Thoracic aorta (tissue), 2 donors: ENCODE measurements around the gene GPR17. TPM values are rescaled to one million over a fixed set of nuclear protein-coding genes. Genes with fewer than 3 reads are reported as not detected.

ENCODE experiments used
- ATAC-seq: fragments of 150-250 bp; one replicate; pipeline ENCODE4 v1.8.0; 2017; ENCODE audit warnings: low read depth; ENCODE audit not compliant: insufficient number of reproducible peaks, low FRiP score
- DNase-seq: peaks from one replicate; pipeline ENCODE4 v3.0.0-alpha.2; 2020; ENCODE audit warnings: low spot score
- H3K27ac ChIP-seq, 2 donors: fragments of 200-600 bp; sonication (generic); 1 replicate in 1 of 2; 2 replicates in 1 of 2; pipeline ENCODE4 v1.5.1; 2016; ENCODE audit warnings: mild to moderate bottlenecking in 2 of 2, moderate library complexity in 2 of 2
- H3K27me3 ChIP-seq: fragments of 200-600 bp; sonication (generic); replicated peaks from 2 replicates; pipeline ENCODE4 v1.6.0; 2016; ENCODE audit warnings: mild to moderate bottlenecking; ENCODE audit not compliant: insufficient read depth
- H3K36me3 ChIP-seq: fragments of 200-600 bp; sonication (generic); one replicate; pipeline ENCODE4 v1.5.1; 2016
- H3K4me1 ChIP-seq, 2 donors: fragments of 200-600 bp; sonication (generic); 1 replicate in 1 of 2; 2 replicates in 1 of 2; pipeline versions ENCODE4 v1.5.1 to v1.6.0; 2016; ENCODE audit warnings: low read depth in 2 of 2, mild to moderate bottlenecking in 1 of 2; ENCODE audit not compliant: control insufficient read depth in 1 of 2
- H3K4me3 ChIP-seq: fragments of 200-600 bp; sonication (generic); 2 replicates; pipeline ENCODE4 v1.5.1; 2016; ENCODE audit warnings: mild to moderate bottlenecking
- H3K9me3 ChIP-seq: fragments of 200-600 bp; sonication (generic); 2 replicates; pipeline ENCODE4 v1.5.1; 2016
- total RNA-seq, 2 donors: library from RNA; depleted of rRNA; stranded (reverse); fragments of >200 nt; gene quantifications; one replicate each; pipeline versions ENCODE4 v1.1.0 to v1.2.3, GENCODE V29; 2016
- TF ChIP-seq, protein P1 (sequence below): fragments of 200-600 bp; sonication (generic); IDR thresholded peaks from one replicate; pipeline ENCODE4 v1.5.1; 2019; ENCODE audit warnings: antibody characterized with exemption

Gene GPR17
- total RNA-seq, 2 donors from 2014 or later, result not detected

DNA sequence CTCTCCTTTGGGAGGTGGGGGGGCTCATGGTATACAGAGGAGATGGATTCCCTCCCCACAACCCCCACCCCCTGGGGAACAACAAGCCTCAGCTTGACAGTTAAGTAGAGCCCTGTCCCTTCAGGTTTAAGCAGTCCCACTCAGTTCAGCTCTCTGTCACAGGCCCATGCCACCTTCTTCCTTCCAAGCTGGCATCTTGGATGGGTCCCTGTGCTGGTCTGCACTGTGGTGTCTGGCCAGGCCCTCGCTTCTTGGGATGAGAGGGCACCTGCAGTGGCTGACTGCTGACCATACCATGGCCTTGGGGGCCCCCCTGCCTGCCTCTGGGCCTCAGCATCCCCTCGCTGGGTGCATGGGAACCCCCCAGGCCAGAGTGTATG lies 20.4 kb upstream of the GPR17 start:
- Histone ChIP-seq H3K36me3 (no peaks in the 10 kb centered on the region), H3K27me3 (no peaks in the 10 kb centered on the region), H3K9me3 (no peaks in the 10 kb centered on the region), H3K4me1 (no peaks in the 10 kb centered on the region), H3K4me3 (no peak overlapping the region), H3K27ac (no peak overlapping the region)
- no peak for ATAC-seq
- no peak for DNase-seq
- TF ChIP-seq, protein P1, sequence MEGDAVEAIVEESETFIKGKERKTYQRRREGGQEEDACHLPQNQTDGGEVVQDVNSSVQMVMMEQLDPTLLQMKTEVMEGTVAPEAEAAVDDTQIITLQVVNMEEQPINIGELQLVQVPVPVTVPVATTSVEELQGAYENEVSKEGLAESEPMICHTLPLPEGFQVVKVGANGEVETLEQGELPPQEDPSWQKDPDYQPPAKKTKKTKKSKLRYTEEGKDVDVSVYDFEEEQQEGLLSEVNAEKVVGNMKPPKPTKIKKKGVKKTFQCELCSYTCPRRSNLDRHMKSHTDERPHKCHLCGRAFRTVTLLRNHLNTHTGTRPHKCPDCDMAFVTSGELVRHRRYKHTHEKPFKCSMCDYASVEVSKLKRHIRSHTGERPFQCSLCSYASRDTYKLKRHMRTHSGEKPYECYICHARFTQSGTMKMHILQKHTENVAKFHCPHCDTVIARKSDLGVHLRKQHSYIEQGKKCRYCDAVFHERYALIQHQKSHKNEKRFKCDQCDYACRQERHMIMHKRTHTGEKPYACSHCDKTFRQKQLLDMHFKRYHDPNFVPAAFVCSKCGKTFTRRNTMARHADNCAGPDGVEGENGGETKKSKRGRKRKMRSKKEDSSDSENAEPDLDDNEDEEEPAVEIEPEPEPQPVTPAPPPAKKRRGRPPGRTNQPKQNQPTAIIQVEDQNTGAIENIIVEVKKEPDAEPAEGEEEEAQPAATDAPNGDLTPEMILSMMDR, result no peak

DNA sequence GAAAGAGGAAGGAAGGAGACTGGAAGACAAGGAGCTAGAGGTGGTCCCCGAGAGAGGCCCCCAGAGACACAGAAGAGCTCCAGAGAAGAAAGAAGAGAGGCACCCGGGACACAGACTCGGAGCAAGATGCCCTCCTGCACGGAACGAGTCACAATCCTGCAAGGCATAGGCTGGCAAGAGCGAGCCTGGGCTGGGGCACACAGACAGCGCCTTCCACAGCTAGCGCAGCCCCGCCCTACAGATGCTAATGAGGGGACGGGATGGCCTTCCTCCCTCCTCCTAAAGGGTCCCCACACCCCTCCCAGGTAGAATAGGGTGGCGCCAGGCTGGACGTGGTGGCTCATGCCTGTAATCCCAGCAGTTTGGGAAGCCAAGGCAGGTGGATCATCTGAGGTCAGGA lies 19.8 kb upstream of the GPR17 start:
- Histone ChIP-seq H3K36me3 (no peaks in the 10 kb centered on the region), H3K4me1 (no peaks in the 10 kb centered on the region), H3K27me3 (no peaks in the 10 kb centered on the region), H3K27ac (no peak overlapping the region), H3K9me3 (no peaks in the 10 kb centered on the region), H3K4me3 (no peak overlapping the region)
- ATAC-seq (no peak), DNase-seq (no peak)
- TF ChIP-seq, protein P1, result no peak

DNA sequence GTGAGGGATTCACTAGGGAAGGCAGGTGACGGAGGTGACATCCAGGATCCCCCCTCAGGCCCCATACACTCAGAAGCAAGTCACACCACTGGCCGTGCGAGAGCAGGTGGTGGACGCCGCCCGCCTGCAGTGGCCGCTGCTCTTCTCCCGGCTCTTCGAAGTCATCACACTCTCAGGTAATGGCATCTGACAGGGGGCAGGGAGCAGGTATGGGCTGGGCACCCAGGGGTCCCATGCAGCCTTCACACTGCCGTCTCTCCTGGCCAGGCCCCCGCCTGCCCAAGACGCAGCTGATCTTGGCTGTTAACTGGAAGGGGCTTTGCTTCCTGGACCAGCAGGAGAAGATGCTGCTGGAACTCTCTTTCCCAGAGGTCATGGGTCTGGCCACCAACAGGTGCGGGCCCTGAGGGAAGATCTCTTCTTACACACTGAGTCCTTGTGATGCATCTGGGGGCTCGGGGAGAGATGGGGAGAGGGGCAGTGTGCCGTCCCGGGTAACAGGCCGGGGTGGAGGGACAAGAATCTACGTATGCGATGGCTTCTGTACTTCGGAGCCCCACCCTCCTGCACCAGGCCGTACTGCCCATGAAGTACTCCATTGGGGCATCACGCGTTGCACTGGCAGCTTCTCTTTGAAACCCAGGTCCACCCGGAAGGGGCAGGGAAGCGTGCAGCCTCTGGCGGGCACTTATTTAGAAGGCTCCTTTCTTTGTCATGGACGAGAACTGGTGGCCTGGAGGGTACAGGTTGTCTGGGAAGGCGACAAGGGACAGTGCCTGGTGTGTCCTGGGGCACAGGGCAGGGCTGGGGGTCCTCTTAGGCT lies 18.8 kb upstream of the GPR17 start:
- TF ChIP-seq, protein P1, result no peak
- no peak overlapping the region for H3K27ac ChIP-seq
- H3K4me3 ChIP-seq, result no peak overlapping the region
- H3K36me3 ChIP-seq, result no peaks in the 10 kb centered on the region
- DNase-seq, result no peak
- no peaks in the 10 kb centered on the region for H3K9me3 ChIP-seq
- ATAC-seq, result no peak
- H3K4me1 ChIP-seq, result peaks cover 0 to under 1% of the 10 kb centered on the region in 2 donors
- no peaks in the 10 kb centered on the region for H3K27me3 ChIP-seq

DNA sequence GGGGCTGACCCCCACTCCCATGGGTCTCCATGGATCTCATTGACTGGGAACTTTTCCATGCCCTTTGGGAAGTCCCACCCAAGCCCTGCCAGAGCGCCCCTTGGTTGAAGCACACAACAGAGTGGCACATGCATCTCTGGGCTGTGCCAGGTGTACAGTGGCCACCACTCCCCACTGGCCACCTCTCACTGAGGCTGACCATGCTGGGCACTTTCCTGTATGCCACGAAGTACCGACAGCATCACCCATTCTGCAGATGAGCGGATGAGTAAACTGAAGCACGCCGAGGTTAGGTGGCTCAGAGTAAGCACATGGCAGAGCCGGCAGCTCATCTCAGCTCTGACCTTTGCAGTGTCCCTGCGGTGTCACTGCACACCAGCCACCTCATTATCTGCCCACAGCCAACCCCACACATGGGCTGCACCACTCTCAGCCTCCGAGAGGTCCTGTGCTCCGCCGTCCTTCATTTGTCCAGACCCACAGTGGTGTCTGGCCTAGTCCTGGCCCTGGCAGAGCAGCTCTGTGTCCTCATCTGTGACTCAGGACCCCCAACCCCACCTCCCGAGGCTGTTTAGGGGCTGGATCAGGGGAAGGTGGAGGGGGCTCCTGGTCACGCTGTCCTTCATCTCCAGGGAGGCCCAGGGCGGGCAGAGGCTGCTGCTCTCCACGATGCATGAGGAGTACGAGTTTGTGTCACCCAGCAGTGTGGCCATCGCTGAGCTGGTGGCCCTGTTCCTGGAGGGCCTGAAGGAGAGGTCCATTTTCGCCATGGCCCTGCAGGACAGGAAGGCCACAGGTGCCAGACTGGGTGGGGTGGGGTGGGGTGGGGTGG lies 18.0 kb upstream of the GPR17 start:
- TF ChIP-seq, protein P1, result no peak
- Histone ChIP-seq H3K27ac (no peak overlapping the region), H3K4me1 (peaks cover 4 to 8% of the 10 kb centered on the region in 2 donors), H3K36me3 (no peaks in the 10 kb centered on the region), H3K4me3 (no peak overlapping the region), H3K9me3 (no peaks in the 10 kb centered on the region), H3K27me3 (no peaks in the 10 kb centered on the region)
- ATAC-seq, result no peak
- DNase-seq, result no peak
